HG03108 (cell line): ENCODE data around the gene MYBPC3.
A peak's percentile ranks its signal among the peaks of the same experiment; 100 is the strongest.
"Not testable (repeated sequence)": the region's sequence is repeated elsewhere in the genome, so short reads cannot be mapped to it uniquely, and the experiment has no call there.

Source experiments
- ATAC-seq: cut with Tn5 transposase; IDR thresholded peaks from one replicate; pipeline ENCODE4 v1.9.1; 2021; ENCODE audit warnings: moderate library complexity; ENCODE audit not compliant: unreplicated experiment

Gene MYBPC3

DNA sequence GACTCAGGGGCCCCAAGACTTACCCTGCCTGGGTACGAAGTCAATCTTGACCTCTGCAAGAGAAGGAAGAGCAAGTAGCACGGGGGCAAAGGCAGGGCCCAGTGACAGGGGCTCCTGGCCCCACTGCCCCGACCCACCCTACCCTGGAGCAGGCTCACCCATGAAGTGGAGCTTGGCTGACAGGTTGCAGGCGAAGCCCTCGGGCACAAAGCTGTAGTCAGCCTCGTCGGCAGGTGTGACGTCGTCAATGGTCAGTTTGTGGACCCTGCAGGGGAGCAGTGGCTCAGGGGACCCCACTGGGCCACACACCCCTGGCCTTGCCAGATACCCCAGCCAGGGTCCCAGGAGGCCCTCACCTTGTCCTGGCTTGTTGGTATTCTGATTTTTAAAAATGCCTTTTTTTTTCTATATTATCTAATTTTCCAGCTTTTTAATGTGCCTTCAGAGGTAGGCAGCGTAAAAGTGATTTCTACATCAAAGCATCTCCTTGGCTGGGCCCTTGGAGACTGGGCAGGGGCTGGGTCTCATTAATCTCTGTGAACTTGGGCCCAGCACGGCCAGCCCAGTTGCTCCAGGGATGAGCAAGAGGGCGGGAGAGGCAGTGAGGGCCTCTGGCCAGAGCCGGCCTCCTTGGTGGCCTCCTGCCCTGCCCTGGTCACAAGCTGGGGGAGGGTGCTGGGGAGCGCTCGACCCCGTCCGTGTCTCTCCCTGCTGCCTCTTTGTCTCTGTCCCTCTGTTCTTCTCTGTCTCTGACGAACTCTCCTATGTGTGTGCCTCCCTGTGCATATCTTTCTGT lies 11.3 kb downstream of the MYBPC3 start:
- ATAC-seq: no peak

DNA sequence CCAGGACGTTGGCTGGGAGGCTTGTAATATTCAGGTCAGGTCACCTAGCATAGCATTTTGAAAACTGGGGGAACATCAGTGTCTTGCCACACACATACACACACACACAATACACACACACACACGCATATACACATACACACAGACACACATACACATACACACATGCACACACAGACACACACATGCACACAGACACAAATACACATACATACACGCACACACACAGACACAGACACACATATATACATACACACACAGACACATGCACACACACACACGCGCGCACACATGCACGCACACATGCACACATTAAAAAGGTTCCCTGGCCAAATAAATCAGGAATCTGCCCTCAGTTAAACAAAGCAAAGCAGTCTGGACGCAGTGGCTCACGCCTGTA lies 12.5 kb downstream of the MYBPC3 start:
- no peak for ATAC-seq

DNA sequence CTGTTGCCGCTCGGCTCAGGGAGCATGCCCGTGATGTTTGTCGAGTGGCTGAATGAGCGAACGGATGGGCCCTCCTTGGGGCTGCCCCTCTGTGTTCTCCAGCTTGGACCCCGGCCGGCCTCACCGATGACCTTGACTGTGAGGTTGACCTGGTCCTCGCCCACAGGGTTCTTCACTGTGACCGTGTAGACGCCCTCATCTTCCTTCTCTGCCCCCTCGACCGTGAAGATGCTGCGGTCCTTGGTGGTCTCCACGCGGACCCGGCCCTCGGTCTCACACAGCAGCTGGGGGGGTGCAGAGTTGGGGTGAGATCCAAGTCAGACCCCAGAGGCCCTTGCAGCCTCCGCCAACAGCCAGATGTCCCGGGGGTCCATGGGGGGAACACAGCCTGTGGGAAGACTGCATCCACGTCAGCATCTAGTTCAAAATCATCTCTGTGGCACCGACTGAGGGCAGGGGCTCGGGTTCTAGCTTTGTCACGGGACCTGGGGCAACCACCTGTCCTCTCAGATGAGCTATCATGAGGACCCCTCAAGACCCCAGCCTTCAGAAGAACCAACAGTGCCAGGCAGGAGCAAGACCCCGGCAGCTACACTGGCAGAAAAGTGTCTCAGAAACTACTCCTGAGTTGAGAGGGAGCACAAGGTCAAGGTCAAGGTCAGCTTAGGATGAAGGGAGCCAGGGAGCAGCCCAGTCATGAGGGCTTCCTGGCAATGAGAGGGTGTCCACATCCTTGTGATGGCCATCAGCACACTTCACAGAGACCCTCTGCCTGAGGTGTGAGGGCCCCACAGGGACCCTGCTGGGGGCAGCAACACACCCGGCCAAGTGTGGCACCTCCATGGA lies 13.9 kb downstream of the MYBPC3 start:
- ATAC-seq: no peak

DNA sequence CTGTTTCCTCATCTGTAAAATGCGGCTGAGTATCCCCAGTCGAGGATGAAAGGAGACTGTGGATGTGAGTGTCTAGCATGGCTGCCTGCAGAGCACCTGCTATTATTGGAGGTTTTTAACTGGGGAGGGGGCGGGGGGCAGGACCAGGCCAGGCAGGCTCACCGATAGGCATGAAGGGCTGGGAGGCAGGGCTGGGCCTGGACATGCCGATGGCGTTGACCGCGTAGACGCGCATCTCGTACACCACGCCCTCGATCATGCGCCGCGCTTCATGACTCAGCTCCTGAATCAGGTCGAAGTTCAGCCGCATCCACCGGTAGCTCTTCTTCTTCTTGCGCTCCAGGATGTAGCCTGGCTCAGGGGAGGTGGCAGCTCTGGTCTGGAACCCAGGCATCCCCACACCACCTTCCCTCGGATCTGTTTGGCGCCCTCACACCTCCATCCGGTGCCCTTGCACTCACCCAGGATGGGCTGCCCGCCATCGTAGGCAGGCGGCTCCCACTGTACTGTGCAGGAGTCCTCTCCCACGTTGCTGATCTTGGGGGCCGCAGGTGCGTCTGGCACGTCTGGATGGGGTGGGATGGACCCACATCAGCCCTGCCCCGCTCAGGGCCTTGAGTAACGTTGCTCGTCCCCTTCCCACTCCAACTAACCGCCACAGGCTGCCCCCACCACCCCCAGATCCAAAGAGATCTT lies 15.1 kb downstream of the MYBPC3 start:
- ATAC-seq: no peak

DNA sequence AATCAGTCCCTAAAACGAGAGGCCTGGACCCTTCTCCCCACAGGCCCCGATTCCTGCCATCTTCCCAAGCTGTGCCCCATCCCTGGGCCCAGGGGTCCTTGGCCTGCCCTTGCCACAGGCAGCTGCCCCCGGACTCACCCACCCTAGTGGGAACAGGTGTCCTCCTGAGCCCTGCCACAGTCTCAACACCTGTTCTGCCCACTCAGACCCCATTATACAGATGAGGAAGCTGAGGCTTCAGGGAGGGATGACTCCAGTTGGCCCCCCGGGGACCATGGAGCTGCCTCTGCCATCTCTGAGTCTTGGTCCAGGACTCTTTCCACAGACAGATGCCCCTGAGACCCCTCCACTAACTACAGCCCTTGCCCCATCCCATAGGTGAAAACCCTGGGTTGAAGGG lies 15.9 kb downstream of the MYBPC3 start:
- ATAC-seq: no peak

DNA sequence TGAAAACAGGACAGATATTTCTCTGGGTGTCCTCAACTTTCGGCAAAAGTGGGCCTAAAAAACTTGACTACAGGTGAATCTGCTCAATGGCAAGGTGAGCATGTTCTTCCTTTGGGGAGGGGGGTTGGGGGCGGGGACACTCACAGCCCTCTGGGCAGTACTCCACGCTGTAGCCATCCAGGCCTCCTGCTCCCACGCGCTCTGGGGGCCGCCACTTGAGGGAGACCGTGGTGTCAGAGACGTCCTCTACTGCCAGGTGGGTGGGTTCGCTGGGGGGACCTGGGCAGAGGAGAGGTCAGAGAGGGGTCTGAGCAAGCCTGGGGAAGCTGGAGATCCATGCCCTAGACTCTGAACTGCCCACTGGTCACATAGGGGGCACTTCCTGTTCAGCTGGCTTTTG lies 16.8 kb downstream of the MYBPC3 start:
- no peak for ATAC-seq

DNA sequence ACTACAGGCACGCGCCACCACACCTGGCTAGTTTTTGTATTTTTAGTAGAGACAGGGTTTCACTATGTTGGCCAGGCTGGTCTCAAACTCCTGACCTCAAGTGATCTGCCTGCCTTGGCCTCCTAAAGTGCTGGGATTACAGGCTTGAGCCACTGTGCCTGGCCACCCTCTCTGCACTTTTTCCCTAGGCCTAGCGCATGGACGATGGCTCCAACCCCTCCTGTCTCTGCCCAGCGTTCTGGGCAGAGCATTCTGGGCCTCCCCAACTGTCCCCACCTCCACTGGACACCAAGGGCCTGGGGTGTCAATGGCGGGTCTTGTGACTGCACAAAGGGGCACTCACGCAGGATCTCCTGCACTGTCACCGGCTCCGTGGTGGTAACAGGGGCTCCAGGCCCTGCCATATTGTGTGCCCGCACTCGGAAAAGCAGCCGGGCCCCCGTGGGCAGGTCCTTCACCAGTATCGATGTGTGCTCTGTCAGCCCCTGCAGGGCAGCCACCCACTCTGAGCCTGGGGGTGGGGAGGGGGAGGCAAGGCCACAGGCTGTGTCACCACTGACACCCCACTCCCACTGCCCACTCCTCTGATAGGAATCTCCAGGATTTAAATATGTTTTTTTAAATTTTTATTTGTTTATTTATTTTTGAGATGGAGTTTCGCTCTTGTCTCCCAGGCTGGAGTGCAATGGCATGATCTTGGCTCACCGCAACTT lies 17.6 kb downstream of the MYBPC3 start:
- not testable (repeated sequence) for ATAC-seq

DNA sequence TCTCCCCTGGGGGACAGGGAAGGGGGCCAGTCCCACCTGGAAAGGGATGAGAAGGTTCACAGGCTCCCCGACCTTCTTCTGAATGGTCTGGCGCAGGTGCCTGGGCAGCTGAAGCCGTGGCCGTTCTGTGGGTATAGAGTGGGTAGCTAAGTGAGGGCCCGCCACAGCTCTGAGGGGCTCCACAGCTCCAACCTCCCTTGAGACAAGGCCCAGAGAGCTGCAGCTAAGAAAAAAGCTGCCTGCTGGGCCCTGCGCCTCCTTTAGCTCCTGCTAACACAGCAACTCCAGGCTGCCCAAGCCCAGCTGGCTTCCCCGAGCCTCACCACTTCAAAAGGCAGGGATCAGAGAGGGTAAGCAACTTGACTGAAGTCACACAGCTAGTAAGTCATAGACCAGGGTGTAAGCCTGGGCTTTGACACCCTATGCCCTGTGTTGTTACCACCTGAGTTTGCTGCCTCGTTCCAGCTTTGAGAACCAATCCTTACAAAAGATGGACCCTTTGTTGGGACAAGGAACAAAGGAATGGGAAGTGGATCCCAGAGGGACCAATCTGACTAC lies 18.5 kb downstream of the MYBPC3 start:
- no peak for ATAC-seq

DNA sequence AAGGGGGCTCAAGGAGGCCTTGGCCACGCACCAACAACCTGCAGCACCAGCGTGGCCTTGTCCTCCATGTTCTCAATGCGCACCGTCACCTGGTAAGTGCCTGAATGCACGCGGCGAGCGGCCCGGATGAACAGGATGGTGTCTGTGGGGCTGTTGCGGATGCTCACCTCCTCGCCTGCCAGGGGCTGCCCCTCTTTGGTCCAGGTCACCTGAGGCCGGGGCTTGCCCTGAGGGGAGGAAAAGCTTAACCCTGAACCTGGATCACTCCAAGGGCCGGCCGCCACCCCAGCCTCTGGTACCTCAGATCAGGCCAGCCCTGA lies 19.0 kb downstream of the MYBPC3 start:
- no peak for ATAC-seq

DNA sequence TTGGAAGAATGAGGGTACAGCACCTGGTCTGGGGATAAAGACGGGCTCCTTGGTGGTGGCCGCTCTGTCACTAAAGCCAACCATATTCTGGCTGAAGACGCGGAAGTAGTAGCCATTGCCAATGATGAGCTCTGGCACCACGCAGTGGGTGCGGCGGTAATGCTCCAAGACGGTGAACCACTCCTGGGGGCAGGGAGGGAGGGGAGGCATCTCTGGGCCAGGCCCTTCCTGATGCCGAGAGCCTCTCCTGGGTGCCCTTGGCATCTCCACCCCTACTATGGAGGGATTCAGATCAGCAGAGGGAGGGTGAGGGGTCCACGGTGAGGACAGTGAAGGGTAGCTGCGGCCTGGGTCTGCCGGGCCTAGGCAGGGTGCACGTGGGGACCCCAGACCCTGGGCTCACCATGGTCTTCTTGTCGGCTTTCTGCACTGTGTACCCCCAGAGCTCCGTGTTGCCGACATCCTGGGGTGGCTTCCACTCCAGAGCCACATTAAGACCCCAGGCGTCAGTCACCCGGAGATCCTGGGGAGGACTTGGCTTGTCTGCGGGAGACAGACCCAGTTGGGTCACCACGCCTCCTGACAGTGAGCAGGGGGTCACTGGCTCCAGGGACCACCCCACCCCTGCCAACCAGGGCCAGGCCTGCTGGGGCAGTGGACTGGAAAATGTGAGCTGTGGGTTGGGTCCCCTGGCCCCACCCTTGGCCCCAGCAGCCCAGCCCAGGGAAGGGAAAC lies 19.5 kb downstream of the MYBPC3 start:
- no peak for ATAC-seq

DNA sequence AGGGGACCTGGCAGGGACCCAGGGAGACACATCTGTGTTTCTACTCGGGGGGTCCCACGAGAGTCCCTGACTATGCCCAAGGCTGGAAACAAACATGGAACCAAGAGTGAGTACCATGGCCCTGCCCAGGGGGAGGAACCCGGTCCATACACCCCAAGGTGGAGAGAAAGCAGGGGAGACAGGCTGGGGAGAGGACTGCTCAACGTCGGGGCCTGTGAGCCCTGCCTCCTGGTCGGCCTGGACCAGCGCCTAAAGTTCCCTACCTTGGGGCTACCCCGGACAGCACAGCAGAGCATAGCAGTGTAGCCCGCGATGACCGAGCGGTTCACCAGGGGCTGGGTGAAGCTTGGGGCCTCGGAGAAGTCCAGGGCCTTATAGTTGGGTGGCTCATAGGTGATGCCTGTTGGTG lies 20.2 kb downstream of the MYBPC3 start:
- no peak for ATAC-seq

DNA sequence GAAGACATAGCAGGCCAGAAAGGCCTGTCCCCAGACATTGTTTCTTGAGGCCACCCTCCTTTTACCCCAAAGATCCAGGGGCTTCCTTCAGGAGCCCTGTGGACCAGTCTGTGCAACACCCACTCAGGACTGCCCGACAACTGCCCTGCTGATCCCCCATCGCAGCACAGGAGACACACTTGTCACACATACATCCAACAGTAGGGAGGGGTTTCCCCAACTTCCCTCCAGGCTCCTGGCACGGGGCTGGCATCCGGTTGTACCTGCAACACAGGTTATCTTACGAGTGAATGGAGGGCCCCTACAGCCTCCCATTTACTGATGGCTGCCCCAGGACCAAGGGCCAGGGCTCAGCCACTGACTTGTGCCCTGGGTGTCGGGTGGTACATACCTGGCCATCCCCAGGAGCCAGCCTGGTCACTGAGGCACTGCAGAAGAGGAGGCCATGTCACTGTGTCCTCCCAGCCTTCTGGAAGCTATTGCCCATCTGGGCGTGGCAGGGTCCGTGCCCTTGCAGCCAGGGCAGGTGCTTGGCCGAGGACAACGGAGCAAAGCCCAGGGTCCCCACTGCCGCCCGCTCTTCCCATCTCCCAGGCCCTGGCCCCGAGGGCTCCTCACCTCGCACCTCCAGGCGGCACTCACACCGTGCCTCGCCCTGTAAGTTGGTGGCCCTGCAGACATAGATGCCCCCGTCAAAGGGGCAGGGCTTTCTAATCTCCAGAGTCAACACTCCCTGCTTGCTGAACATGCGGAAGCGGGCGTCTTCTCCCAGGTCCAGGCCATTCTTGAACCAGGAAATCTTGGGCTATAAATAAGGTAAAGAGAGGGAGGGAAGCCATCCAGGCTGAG lies 20.8 kb downstream of the MYBPC3 start:
- no peak for ATAC-seq

DNA sequence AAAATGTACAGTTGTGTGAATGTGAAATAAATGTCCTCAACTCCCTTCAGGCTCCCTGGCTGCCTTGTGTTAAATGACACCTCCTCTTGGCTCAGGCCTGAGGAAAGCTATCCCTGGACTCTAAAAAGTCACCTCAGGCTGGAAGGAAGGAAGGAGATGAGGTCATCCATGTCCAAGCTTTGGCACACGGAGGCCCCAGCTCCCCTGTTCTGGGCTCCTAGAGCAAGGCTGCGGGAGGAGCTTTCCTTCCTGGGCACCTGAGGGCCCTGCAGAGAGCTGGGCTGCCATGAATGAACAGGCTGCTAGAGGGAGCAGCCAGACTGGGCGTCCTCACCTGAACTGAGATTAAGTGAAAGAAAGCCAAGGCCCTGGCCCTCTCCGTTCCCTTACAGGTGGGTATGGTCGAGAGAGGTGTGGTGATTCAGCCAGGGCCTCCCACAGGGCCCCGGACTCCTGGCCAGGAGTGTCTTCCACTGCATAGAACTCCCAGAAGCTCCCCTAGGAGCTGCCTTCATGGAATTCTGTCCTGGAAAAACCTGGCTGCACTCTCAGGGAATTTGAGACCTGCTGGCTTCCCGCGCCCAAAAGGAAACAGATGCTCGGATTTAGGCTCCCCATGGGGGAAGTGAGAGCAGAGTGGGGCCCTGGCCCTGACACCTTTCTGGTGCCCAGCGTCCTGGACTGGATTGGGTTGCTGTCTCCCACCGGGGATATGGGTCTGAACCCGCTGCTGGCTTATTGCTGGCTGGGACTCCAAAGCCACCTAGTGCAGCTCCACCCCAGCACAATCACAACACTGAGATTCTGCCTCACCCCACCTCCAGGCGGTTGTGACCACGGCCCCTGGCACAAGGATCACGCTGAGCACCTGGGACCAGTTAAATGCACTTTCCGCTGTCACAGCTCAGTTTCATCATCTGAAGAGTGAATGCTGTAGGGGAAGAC lies 22.2 kb downstream of the MYBPC3 start:
- ATAC-seq: no peak

DNA sequence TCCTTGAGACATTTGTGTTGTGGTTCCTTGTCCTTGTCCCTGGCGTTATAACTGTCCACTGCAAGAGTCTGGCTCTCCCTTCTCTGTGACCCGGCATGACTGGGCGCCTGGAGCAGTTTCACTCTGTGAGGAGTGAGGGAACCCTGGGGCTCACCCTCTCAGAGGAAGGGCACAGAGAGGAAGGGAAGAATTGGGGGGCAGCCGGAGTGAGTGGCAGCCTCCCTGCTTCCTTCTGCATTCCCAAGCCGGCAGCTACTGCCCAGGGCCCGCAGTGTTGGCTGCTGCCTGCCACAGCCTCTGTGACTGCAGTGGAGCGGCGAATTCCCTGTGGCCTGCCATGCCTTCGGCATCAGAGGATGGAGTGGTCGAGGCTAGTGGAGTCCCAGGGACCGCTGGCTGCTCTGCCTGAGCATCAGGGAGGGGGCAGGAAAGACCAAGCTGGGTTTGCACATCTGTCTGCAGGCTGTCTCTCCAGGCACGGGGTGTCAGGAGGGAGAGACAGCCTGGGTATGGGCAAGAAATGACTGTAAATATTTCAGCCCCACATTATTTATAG lies 23.0 kb downstream of the MYBPC3 start:
- no peak for ATAC-seq

DNA sequence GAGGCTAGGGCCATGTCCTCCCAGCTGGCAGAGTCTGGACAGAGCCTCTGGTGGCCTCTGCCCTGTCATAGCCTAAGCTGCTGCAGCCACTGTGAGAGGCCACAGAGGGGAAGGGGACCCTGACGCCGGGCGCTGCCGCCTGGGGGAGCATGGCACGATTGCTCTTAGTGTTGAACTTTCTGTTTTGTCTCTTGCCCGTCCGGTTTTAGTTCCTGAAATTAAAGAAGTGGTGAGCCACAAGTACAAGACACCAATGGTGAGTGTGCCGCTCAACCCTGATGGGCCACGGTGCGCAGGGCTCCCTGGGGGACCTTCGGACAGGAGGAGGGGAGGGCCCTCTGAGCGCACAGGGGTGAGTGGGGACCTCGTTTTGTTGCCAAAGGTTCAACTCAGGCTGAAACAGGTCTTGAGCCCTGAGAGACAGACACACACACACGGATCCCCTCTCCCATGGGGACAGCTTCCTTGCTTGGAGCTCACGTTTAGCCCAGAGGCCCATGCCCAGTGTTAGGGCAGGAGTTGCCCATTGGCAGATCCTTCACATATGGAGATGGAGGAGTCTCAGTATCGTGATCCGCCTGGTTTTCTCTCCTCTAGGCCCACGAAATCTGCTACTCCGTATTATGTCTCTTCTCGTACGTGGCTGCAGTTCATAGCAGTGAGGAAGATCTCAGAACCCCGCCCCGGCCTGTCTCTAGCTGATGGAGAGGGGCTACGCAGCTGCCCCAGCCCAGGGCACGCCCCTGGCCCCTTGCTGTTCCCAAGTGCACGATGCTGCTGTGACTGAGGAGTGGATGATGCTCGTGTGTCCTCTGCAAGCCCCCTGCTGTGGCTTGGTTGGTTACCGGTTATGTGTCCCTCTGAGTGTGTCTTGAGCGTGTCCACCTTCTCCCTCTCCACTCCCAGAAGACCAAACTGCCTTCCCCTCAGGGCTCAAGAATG lies 23.8 kb downstream of the MYBPC3 start:
- peak; percentile 79 for ATAC-seq

DNA sequence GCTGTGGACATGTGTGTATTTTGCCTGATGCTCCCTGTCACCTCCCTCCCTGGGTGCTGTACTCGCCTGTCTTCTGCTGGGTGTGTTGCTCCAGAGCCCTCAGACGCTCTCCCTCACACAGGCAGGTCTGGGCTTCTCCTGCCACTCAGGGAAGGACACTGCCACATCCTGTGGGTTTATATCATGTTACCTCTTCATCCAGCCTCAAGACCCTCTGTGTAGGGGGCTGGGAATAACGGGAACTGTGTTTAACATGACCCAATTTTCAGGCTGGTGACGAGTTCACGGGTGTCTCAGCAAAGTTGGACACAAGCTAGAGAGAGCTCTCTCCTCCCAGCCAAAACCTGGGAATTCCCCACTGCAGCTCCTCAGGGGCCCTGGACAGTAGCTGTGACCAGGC lies 24.6 kb downstream of the MYBPC3 start:
- no peak for ATAC-seq

DNA sequence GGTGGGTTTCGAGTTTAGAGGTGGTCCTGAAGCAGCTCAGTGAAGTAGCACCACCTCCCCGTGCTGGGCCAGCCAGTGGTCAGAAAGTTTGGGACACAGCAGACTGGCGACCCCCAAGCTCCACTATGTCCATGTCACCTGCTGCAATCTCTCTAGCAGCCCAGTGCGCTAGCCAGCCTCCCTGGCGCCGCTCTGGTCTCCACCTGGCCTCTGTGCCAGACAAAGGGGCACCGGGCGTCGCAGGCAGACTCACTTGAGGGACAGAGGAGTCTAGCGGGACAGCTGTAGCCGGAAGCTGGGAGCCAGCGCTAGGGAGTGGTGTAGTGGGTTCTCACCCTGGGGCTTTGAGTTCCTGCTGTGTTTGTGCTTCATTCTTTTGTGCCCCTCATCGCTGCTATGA lies 25.5 kb downstream of the MYBPC3 start:
- no peak for ATAC-seq
